ENCODE data around the gene PLK1.
A peak's percentile ranks its signal among the peaks of the same experiment; 100 is the strongest.

PLK1 gene

GRCh38 chr16:23640615-23640930 lies 38.1 kb upstream of the PLK1 start:
- TF ChIP-seq USF1 (IDR thresholded peaks at IDR 0.05) = no peak
- no peak for TF ChIP-seq EP300 (IDR thresholded peaks at IDR 0.05; ENCODE audit: borderline replicate concordance)
- TF ChIP-seq REST (IDR thresholded peaks at IDR 0.05; ENCODE audit: low read depth) = no peak
- TF ChIP-seq CEBPB (IDR thresholded peaks at IDR 0.05) = no peak
- TF ChIP-seq CREB1 (IDR thresholded peaks at IDR 0.05; ENCODE audit: low read depth) = no peak
- no peak for TF ChIP-seq ZBTB7A (IDR thresholded peaks at IDR 0.05; ENCODE audit: low read depth)
- no peak for TF ChIP-seq TAF1 (IDR thresholded peaks at IDR 0.05; ENCODE audit: low read depth)
- TF ChIP-seq RAD21 (IDR thresholded peaks at IDR 0.05; ENCODE audit: low read depth) = no peak
- no peak for TF ChIP-seq YY1 (IDR thresholded peaks at IDR 0.05; ENCODE audit: low read depth)
- no peak for TF ChIP-seq MAX (IDR thresholded peaks at IDR 0.05)

- TF ChIP-seq CREB1 (IDR thresholded peaks at IDR 0.05; ENCODE audit: low read depth) (peak; percentile 36; the same call in 1 of the 2 replicates), TCF12 (IDR thresholded peaks at IDR 0.05; ENCODE audit: low read depth) (peak; percentile 62), MAX (IDR thresholded peaks at IDR 0.05) (peak; percentile 87), YY1 (IDR thresholded peaks at IDR 0.05; ENCODE audit: low read depth) (peak; percentile 79), CEBPB (IDR thresholded peaks at IDR 0.05) (no peak), USF1 (IDR thresholded peaks at IDR 0.05) (peak; percentile 96), FOXM1 (IDR thresholded peaks at IDR 0.05; ENCODE audit: borderline replicate concordance, low read depth) (peak; percentile 55; the same call in 1 of the 2 replicates), TAF1 (IDR thresholded peaks at IDR 0.05; ENCODE audit: low read depth) (peak; percentile 69), REST (IDR thresholded peaks at IDR 0.05; ENCODE audit: low read depth) (no peak), NFIC (IDR thresholded peaks at IDR 0.05) (peak; percentile 19; the same call in 1 of the 2 replicates)
Observed at GRCh38 chr16:23640931-23641765, 37.5 kb upstream of the PLK1 start, which contains the start of the genes DCTN5 and PALB2. TSS of gene DCTN5 (plus strand) at chr16:23641466. CDS start at chr16:23641543, 77 bp downstream. TSS of gene PALB2 (minus strand) at chr16:23641310. CDS start at chr16:23641157, 153 bp downstream.

- TF ChIP-seq USF1 (IDR thresholded peaks at IDR 0.05) (no peak), TEAD4 (IDR thresholded peaks at IDR 0.05) (no peak), NFIC (IDR thresholded peaks at IDR 0.05) (no peak), CREB1 (IDR thresholded peaks at IDR 0.05; ENCODE audit: low read depth) (no peak), EGR1 (IDR thresholded peaks at IDR 0.05) (no peak), TAF1 (IDR thresholded peaks at IDR 0.05; ENCODE audit: low read depth) (no peak), EP300 (IDR thresholded peaks at IDR 0.05; ENCODE audit: borderline replicate concordance) (no peak), RAD21 (IDR thresholded peaks at IDR 0.05; ENCODE audit: low read depth) (no peak), TCF12 (IDR thresholded peaks at IDR 0.05; ENCODE audit: low read depth) (no peak), REST (IDR thresholded peaks at IDR 0.05; ENCODE audit: low read depth) (no peak)
Observed at GRCh38 chr16:23642246-23642774, 36.4 kb upstream of the PLK1 start.
